Suprapubic skin (tissue), 3 donors: ENCODE data around the gene PRKCE.

Experiments
- POLR2A ChIP-seq, 2 donors: fragments of 450-650 bp; IDR thresholded peaks; one replicate each; pipeline ENCODE4 v1.6.1; 2017; ENCODE audit warnings: antibody characterized with exemption in 2 of 2, mild to moderate bottlenecking in 2 of 2, moderate library complexity in 2 of 2
- TF ChIP-seq, protein P1 (sequence below), 2 donors: fragments of 200-600 bp in 1 of 2; fragments of 450-650 bp in 1 of 2; sonication (generic) in 1 of 2; IDR thresholded peaks; one replicate each; pipeline ENCODE4 v1.5.1; 2016 to 2019; ENCODE audit warnings: antibody characterized with exemption in 2 of 2, mild to moderate bottlenecking in 1 of 2, moderate library complexity in 1 of 2

DNA sequence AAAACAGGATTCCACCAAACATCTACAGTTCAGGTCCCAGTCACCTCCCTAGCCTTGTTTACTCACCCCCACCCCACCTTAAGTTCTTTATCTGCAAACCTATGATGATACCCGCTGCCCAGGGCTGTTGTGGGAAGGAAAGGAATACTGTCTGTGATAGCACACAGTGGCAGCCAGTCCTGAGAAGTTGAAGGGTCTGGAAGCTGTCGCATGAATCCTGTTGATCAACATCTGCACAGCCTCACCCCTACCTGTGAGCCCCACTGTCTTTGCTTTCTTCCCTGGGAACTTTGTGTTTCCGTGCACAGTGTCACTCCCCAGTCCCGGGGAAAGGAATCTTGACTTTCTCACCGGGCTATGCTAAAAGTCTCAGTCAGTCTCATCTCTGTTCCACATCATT, 485.0 kb downstream of the PRKCE start:
- TF ChIP-seq, protein P1, sequence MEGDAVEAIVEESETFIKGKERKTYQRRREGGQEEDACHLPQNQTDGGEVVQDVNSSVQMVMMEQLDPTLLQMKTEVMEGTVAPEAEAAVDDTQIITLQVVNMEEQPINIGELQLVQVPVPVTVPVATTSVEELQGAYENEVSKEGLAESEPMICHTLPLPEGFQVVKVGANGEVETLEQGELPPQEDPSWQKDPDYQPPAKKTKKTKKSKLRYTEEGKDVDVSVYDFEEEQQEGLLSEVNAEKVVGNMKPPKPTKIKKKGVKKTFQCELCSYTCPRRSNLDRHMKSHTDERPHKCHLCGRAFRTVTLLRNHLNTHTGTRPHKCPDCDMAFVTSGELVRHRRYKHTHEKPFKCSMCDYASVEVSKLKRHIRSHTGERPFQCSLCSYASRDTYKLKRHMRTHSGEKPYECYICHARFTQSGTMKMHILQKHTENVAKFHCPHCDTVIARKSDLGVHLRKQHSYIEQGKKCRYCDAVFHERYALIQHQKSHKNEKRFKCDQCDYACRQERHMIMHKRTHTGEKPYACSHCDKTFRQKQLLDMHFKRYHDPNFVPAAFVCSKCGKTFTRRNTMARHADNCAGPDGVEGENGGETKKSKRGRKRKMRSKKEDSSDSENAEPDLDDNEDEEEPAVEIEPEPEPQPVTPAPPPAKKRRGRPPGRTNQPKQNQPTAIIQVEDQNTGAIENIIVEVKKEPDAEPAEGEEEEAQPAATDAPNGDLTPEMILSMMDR (IDR thresholded peaks at IDR 0.05): no peak
- no peak for TF ChIP-seq POLR2A (IDR thresholded peaks at IDR 0.05)
